SHP77 treated with DMSO at 0.1 percent for 48 hours (cell line): Measurements from ENCODE around the gene TMPO.
"Not testable (repeated sequence)": the region's sequence is repeated elsewhere in the genome, so short reads cannot be mapped to it uniquely, and the experiment has no call there.

Experiments
- DNase-seq: peaks from one replicate; lab custom pipeline; 2025; lab: John Stamatoyannopoulos, UW

TMPO gene, protein sequence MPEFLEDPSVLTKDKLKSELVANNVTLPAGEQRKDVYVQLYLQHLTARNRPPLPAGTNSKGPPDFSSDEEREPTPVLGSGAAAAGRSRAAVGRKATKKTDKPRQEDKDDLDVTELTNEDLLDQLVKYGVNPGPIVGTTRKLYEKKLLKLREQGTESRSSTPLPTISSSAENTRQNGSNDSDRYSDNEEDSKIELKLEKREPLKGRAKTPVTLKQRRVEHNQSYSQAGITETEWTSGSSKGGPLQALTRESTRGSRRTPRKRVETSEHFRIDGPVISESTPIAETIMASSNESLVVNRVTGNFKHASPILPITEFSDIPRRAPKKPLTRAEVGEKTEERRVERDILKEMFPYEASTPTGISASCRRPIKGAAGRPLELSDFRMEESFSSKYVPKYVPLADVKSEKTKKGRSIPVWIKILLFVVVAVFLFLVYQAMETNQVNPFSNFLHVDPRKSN

DNA sequence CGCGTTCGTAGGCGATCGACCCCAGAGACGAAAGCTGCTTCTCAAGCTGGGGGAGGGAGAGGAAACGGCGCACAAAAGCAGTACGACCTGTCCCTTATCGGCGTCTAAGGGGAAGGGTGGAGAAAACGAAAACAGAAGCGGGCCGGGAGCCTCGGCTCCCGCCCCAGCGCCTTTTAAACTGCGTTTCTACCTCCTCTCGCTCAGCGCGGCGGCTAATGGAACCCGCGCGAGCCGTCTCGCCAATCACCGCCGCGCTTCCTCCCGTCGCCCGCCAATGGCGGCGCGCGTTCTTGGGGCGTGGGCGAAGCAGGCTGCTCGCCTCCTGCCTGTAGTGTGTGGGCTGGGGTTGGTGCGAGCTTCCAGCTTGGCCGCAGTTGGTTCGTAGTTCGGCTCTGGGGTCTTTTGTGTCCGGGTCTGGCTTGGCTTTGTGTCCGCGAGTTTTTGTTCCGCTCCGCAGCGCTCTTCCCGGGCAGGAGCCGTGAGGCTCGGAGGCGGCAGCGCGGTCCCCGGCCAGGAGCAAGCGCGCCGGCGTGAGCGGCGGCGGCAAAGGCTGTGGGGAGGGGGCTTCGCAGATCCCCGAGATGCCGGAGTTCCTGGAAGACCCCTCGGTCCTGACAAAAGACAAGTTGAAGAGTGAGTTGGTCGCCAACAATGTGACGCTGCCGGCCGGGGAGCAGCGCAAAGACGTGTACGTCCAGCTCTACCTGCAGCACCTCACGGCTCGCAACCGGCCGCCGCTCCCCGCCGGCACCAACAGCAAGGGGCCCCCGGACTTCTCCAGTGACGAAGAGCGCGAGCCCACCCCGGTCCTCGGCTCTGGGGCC is at the start of gene TMPO:
TMPO (plus strand) TSS at position 304 of the 824 bp plus-strand sequence; CDS start at position 582, 278 bp downstream.
- DNase-seq, result peak; percentile 88

DNA sequence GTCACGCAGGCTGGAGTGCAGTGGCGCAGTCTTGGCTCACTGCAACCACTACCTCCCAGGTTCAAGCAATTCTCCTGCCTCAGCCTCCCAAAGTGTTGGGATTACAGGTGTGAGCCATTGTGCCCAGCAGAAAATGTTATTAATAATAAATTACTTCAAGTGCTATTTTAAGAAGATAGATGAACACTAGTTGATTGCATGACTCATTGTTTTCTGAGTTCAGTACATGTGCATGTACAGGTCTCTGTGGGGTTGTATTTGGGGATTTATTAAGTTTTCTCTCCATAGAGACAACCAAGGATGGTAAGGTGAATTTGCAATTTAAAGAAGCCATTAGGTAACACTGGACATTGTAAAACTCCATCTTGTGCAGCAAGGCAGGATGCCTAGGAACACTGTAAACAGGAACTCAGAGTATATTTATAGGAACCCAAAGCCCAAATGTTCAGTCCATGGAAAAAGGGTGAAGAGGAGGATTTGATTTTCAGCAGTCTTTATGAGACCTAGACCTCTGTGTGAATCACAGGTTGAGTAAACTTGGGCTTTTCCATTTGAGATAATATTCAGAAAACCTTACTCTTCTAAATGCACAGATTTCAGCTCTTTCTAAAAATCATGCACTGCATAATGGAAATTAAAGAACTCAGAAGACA is 49.3 kb upstream of the TMPO start:
- DNase-seq, result no peak

DNA sequence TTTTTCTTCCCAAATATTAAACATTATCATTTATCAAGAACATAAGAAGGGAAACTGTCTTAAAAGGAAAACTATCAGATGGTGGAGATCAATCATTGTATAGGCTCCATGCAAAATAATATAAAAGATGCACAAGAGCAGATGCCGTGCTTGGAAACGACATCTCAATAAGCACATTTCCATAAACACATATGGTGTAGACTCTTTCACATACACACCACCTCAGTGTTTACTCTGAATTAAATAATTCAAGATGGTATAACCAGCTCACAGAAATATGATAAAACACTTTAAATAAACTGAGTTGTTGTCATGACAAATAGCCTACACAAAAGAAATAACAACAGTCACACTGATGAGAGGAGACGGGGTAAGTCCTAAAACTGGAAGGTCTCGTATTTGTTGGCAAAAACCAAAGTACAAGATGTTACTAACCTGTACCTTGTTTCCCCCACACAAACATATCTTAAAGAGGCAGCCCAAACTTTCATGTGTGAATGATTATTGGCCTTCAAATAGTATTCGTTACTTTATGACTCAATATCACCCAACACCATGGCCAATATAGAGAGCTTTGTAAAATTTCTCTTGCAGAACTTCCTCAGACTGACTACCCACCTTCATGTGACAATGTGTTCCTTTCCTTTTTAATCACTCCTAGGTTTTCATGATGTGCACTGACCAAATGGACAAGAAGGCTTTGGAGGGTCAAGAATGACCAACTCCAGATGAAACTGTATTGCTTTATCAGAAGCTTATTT is 48.6 kb upstream of the TMPO start:
- DNase-seq, result no peak

DNA sequence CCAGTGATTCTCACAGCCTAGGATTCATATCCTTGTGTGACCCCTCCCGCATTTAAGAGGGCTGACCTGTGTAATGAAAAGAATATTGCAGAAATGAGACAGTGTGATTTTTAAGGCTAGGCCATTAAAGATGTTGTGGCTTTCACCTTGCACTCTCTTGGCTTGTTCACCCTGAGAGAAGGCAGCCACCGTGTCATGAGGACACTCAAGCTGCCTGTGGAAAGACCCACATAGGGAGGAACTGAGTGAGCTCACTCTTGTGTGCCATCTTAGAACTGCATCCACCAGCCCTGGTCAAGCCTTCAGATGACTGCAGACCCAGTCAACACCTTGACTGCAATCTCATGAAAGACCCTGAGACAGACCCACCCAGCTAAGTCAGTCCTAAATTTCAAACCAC is 46.3 kb upstream of the TMPO start:
- no peak for DNase-seq

DNA sequence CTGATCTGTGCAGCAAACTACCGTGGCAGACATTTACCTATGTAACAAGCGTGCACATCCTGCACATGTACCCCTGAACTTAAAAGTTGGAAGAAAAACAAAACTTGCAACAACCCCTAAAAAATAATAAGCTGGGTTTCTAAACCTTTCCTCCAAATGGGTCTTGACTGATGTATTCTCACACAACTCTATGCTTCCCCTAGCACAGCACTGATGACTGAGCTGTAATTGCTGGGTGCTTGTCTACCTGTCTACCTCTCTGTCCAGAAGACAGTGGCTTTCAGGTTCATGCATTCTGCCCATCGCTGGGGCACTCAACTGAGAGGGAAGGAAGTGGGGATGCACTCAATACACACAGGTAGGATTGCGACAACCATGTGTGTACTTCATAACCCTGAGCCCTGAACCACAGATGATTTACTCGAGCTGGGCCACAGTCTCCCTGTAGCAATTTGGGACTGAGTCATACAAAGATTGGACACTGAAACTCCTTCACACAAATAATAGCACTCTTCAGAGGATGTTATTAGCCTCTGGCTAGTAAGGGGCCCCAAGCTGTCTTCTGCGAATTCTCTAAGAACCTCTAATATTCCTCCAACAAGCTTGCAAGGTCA is 44.8 kb upstream of the TMPO start:
- DNase-seq, result no peak

DNA sequence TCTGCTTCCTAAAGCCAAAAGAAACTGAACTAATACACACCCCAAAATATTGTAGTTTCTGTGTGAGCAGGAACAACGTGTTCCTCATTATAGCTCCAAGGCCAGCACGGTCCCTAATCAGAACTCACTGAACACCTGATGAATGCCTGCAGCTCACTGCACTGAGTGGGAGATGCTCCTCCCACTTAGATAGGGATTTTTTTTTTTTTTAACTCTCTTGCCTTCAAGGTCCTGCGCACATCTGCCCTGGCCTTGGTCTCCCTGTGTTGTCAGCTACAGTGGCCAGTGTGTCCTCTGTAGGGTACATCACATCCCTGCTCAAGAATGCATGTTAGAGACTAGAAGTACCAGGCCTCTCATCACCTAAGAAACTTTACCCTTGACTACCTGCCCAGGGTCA is 44.3 kb upstream of the TMPO start:
- no peak for DNase-seq

DNA sequence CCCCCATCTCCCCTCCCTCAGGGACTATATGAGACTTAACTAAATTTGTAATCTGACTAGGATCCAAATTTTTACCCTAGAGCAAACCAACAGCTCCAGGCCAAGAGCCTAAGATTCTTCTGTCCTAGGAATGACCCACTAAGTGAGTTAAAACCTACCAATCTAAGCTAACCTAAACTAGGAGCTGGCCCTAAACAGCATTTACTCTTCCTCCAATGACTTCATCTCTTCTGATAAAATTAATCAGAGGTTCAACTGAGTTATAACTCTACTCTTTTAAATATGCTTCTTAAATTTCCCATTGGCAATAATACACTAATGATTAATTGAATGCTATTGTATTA is 39.9 kb upstream of the TMPO start:
- no peak for DNase-seq

DNA sequence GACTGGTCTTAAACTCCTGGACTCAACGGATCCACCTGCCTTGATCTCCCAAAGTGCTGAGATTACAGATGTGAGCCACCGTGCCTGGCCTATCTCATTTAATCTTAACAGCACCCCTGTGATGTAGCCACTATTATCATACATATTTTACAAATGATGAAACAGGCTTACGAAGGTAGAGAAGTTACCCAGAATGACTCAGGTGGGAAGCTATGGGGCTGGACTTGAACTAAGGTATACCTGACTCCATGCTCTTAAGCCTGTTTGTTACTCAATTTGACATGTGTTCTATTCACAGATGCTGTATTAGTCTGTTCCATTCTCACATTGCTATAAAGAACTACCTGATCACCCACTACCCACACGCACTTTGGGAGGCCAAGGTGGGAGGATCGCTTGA is 36.8 kb upstream of the TMPO start:
- no peak for DNase-seq

DNA sequence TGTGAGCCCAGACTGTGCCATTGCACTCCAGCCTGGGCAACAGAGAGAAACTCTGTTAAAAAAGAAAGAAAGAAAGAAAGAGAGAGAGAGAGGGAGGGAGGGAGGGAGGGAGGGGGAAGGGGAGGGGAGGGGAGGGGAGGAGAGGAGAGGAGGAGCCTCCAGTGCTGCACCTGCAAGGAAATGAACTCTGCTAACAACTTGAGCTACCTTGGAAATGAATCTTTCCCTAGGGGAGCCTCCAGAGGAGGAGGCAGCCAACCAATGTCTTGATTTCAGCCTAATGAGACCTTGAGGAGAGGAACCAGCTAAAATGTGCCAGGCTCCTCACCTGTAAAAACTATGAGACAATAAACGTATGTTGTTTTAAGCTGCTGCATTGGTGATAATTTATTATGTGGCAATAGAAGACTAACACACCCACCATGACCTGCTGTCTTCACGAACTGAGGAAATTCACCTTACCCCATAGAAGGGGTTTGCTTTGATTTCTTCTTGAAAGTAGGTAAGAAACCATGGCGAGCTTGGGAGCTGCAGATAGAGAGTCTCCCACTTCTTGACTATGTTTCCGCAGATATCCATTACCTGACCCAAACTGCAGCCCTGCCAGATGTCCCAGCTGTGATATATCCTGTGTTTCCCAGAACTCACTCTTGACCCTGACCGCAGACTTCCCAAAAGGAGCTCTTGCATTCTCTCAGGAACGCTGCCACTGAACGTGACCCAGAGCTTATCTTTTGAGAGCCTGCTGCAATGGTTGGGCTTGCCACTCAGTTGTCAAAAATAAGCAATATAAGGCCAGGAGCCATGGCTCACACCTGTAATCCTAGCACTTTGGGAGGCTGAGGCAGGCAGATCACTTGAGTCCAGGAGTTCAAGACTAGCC is 31.5 kb upstream of the TMPO start:
- no peak for DNase-seq

DNA sequence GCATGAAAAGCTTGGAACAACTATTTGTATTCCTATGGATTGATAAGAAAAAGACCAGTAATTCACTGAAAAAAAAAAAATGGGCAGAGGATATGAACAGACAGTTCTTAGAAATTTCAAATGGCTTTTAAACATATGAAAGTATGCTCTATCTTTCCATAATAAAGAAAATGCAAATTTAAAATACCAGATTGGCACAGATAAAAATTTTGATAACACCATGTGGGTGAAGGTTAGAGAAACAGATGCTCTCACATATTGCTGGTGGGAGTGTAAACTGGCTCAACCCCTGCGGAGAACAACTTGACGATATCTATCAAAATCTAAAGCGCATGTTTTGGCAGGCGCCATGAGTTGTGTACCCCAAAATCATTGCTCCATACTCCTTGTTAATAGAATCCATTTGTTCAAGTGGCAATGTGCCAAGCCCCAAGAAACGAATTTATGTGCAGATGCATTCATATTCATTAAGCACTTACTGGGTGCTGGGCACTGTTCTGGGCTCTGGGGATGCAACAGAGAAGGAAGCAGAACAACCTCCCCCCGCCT is 29.5 kb upstream of the TMPO start:
- DNase-seq, result no peak

DNA sequence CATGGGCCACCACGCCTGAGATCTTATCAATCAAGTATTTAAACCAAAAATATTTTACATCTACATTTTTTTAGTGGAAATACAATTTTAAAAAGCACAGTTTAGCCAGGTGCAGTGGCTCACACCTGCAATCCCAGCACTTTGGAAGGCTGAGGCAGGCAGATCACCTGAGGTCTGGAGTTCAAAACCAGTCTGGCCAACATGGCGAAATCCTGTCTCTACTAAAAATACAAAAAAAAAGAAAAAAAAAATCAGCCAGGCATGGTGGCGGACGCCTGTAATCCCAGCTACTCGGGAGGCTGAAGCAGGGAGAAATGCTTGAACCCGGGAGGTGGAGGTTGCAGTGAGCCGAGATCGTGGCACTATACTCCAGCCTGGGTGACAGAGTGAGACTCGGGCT is 27.0 kb upstream of the TMPO start:
- DNase-seq, result not testable (repeated sequence)

DNA sequence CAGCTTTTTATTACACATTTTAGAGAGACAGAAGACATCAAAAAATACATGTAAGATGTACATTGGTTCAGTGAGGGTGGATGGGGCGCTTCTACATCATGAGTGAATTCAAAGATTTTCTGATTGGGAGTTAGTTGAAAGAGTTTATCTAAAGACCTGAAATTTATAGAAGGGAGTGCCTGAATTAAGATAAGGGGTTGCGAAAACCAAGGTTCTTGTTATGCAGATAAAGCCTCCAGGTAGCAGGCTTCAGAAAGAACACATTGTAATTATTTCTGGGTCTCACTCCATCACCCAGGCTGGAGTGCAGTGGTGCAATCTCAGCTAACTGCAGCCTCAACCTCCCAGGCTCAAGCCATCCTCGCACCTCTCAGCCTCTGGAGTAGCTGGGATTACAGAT is 26.2 kb upstream of the TMPO start:
- DNase-seq, result no peak

DNA sequence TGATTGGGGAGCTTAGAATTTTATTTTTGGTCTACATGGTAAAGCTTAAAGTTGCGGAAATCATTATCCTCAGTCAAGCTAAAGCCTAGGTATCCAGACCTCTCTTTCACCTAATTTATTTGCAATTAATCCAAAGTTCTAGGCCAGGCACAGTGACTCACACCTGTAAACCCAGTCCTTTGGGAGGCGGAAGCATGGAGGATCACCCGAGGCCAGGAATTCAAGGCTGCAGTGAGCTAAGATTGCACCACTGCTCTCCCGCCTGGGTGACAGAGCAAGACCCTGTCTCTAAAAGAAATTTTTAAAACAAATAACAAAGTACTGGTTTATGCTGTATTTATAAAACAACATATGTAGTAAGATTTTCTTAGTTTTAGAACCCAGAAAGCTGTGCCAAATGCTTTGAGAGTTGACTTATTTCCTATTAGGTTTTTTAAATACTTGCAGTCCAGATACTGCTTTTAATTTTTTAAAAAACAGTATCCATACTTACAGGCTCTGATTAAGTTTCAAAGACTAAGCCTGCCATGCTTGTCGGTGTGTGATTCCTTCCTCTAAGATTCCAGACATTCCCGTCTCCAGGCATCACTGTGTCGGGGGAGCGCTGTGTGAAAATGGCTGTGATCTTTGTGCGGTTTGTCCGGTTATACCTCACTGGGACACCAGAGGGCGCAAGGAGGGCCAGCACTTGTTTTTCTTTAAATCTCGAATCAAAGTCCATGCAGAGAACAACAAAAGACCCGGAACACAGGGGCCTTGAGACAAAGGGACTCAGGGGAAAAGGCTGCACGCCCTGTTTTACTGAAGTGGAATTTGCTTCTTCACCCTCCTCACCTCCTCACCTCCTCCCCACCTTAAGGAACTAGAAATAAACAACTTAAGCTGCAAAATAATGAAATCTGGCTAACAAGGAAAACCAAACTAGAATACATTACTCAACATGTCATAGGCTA is 24.6 kb upstream of the TMPO start:
- peak; percentile 64 for DNase-seq

DNA sequence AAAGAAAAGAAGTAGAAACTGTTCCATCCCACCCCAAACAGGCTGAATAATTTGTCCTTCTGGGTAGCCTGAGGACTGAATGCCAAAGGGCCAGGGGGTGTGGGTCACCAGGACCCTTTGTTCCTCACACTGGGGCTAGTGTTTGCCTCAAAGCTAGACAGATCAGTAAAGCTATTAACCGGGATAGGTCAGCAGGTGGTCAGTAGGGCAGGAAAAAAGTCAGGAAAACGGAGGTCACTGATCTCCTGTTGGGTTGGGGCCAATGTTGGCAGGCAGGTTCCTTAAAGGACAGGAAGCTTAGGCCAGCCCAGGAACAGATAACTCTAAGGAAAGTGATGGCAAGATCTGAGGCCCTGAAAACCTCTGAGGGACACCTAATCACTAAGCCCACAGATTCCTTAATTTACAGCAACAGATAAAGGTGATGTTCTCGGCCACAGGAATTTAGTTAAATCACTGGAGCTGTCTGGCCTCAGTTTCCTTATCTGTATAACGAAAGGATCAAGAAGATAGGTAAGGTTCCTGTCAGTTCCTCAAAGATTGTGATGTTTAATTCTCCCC is 22.7 kb upstream of the TMPO start:
- no peak for DNase-seq

DNA sequence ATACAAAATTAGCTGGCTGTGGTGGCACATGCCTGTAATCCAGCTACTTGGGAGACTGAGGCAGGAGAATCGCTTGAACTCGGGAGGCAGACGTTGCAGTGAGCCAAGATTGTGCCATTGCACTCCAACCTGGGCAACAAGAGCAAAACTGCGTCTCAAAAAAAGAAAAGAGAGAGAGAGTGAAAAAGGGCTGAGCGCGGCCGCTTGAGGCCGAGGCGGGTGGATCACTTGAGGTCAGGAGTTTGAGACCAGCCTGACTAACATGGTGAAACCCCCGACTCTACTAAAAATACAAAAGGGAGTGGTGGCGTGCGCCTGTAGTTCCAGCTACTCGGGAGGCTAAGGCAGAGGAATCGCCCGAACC is 14.1 kb upstream of the TMPO start:
- DNase-seq, result not testable (repeated sequence)

DNA sequence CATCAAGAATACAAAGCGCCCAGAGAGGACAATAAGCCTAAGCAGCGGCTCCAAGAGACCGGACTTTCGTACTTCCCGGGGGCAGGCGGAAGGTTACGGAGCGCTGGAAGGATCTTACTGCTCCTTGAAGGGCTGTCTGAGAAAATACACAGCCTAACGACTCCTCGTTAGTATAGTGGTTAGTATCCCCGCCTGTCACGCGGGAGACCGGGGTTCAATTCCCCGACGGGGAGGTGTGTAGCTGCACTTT is 12.1 kb upstream of the TMPO start:
- DNase-seq, result peak; percentile 85

DNA sequence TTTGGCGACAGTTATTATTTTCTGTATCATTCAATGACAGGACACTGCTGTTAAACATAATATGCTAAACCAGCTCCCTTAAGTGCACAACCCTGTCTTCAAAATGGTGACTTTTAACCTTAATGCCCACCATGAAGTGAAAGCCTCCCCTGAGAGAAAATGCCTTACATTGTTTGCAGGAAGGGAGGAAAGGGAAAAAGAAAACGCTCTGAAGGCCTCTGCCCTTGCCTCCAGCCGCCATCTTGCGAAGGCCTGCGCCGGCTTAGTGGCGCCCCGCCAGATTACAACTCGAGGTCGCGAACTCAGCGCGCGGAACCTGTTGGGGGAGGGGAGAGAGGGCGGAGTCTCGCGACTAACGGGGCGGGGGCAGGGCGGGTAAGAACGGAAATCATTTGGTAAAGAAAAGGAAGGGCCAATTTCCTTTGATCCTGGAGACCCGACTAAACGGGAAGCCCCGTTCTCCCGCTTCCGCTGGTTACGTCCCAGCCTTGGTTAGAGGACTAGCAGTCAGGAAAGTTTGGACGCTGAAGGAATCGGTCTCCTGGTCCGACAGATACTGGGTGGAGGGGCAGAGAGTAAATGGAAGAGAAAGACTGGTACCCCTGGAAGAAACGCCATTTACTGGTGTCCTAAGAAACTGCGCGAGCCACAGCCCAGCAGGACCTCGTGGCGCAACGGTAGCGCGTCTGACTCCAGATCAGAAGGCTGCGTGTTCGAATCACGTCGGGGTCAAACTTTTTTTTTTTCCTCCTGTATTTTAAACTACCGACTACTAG is 11.6 kb upstream of the TMPO start:
- peak; percentile 85 for DNase-seq

DNA sequence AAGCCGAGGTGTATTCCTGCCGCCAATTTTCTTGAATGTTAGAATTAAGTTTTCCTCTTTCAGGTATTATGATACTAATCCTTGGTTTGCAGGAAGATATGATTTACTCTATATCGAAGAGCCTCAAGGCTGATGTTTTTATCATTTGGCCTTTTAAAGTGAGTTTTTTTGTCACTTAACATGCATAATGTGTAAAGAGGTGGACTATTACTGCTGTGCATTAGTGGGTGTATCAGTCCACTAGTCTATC is 11.1 kb upstream of the TMPO start:
- no peak for DNase-seq

DNA sequence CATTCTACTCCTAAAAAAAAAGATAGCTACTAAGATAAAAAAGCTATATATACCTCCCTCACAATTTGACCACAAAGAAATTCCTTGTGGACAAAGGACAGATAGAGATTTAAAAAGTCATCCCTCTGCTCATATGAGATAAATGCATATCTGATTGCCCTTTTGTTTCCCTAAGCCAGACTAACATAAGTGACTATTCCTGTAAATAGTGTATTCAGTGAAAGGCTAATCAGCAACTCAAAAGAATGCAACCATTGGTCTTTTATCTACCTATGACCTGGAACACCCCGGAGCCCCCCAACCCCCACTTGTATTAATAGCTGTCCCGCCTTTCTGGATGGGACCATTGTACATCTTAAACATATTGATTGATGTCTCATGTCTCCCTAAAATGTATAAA is 6.3 kb upstream of the TMPO start:
- DNase-seq, result no peak
